Measurements from ENCODE around the gene TRAPPC3.
A peak's percentile ranks its signal among the peaks of the same experiment; 100 is the strongest.

Gene TRAPPC3

DNA sequence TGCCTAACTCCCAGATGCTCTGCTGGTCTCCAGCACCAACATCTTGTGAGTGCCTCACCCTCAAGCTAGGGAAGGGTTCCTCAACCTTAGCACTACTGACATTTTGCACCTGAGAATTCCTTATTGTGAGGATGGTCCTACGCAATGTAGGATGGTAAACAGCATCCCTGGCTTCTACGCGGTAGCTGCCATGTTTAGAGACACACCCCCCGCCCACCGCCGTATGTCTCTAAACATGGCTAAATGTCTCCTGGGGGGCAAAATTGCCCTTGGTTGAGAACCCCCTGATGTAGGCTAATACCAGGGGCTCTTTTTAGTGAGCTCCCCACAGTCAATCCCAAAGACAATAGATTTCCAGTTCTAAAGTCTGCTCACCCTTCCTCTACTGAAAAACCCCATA lies 4.2 kb upstream of the TRAPPC3 start:
- Histone ChIP-seq H3K4me1 (ENCODE audit: insufficient read depth, low read length, poor library complexity, severe bottlenecking) (peaks cover 46% of the 10 kb centered on the region), H3K36me3 (ENCODE audit: insufficient read depth, low read length) (no peaks in the 10 kb centered on the region), H3K9ac (ENCODE audit: low read depth, low read length, poor library complexity, severe bottlenecking) (no peak overlapping the region), H2AFZ (ENCODE audit: low read length) (no peak overlapping the region), H3K9me2 (replicated peaks; ENCODE audit: low read depth, low read length) (no peaks in the 10 kb centered on the region), H3K4me2 (ENCODE audit: low read depth, low read length, poor library complexity, severe bottlenecking) (no peak overlapping the region), H3F3A (ENCODE audit: low read depth) (peaks cover 4% of the 10 kb centered on the region; the same call in 1 of the 2 replicates), H3K27me3 (ENCODE audit: insufficient read depth, low read length, poor library complexity, severe bottlenecking) (peaks cover 4% of the 10 kb centered on the region), H3K4me3 (ENCODE audit: low read length, poor library complexity, severe bottlenecking) (no peak overlapping the region), H4K20me1 (ENCODE audit: insufficient read depth, low read length, poor library complexity, severe bottlenecking) (peaks cover 16% of the 10 kb centered on the region), H3K9me3 (ENCODE audit: insufficient read depth, low read depth, low read length) (no peaks in the 10 kb centered on the region), H3K79me2 (ENCODE audit: insufficient read depth, low read length) (peaks cover 38% of the 10 kb centered on the region)
- TF ChIP-seq EZH2phosphoT487 (IDR thresholded peaks at IDR 0.05; ENCODE audit: borderline replicate concordance), result no peak

DNA sequence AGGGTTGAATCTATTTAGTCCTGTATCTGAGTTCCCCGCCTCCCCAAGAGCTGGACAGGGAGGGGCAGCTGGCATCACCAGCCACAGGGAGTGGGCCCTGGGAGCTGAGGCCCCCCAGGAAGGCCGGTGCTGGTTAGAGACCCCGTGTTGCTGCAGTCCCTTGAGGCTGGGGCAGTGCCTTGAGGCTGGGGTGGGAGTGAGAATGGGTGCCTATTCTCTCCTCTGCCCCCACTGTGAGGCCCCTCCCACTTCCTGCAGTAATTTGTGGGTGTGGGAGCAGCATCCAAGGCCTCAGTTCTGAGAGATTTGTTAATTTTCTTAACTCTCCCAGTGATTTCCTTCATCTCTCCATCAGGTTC lies 2.5 kb upstream of the TRAPPC3 start:
- H3K27me3 ChIP-seq (ENCODE audit: insufficient read depth, low read length, poor library complexity, severe bottlenecking), result peaks cover 4% of the 10 kb centered on the region
- H3F3A ChIP-seq (ENCODE audit: low read depth), result peaks cover 4% of the 10 kb centered on the region; the same call in 1 of the 2 replicates
- no peak for TF ChIP-seq EZH2phosphoT487 (IDR thresholded peaks at IDR 0.05; ENCODE audit: borderline replicate concordance)
- TF ChIP-seq, protein P1, sequence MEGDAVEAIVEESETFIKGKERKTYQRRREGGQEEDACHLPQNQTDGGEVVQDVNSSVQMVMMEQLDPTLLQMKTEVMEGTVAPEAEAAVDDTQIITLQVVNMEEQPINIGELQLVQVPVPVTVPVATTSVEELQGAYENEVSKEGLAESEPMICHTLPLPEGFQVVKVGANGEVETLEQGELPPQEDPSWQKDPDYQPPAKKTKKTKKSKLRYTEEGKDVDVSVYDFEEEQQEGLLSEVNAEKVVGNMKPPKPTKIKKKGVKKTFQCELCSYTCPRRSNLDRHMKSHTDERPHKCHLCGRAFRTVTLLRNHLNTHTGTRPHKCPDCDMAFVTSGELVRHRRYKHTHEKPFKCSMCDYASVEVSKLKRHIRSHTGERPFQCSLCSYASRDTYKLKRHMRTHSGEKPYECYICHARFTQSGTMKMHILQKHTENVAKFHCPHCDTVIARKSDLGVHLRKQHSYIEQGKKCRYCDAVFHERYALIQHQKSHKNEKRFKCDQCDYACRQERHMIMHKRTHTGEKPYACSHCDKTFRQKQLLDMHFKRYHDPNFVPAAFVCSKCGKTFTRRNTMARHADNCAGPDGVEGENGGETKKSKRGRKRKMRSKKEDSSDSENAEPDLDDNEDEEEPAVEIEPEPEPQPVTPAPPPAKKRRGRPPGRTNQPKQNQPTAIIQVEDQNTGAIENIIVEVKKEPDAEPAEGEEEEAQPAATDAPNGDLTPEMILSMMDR (conservative IDR thresholded peaks at IDR 0.05; ENCODE audit: low read length), result no peak
- peak overlapping the region; percentile 68; the same call in 1 of the 2 replicates for H2AFZ ChIP-seq (ENCODE audit: low read length)
- peaks cover 42% of the 10 kb centered on the region for H3K4me1 ChIP-seq (ENCODE audit: insufficient read depth, low read length, poor library complexity, severe bottlenecking)
- no peaks in the 10 kb centered on the region for H3K9me2 ChIP-seq (replicated peaks; ENCODE audit: low read depth, low read length)
- H3K4me3 ChIP-seq (ENCODE audit: low read length, poor library complexity, severe bottlenecking), result peak overlapping the region; percentile 64
- H3K9ac ChIP-seq (ENCODE audit: low read depth, low read length, poor library complexity, severe bottlenecking), result peak overlapping the region; percentile 44
- H3K79me2 ChIP-seq (ENCODE audit: insufficient read depth, low read length), result peaks cover 33% of the 10 kb centered on the region
- peak overlapping the region; percentile 74 for H3K4me2 ChIP-seq (ENCODE audit: low read depth, low read length, poor library complexity, severe bottlenecking)
- H3K36me3 ChIP-seq (ENCODE audit: insufficient read depth, low read length), result no peaks in the 10 kb centered on the region
- H4K20me1 ChIP-seq (ENCODE audit: insufficient read depth, low read length, poor library complexity, severe bottlenecking), result no peaks in the 10 kb centered on the region
- H3K9me3 ChIP-seq (ENCODE audit: insufficient read depth, low read depth, low read length), result no peaks in the 10 kb centered on the region

DNA sequence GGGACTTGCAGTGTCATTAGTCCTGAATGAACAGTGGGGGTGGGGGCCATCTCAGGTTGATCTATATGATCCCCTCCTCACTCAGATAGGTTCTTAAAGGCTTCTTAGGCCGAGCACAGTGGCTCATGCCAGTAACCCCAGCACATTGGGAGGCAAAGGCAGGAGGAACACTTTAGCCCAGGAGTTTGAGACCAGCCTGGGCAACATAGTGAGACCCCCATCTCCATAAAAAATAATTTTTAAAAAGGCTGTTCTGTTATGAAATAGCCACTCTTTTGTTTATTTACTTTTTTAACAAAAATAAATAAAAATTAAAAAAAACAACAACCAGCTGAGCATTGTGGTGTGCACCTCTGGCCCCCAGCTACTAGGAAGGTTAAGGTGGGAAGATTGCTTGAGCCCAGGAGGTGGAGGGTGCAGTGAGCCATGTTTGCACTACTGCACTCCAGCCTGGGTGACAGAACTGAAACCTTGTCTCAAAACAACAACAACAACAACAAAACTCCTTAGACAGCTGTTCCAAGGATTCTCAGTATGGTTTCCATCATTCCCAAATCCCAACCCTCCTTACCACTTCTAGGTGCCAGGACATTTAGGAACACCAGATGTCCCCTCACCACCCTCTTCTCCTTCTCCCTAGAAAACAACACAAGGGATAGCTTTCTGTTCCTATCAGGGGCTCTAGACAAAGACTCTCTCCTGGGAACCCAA lies 2.0 kb upstream of the TRAPPC3 start:
- no peaks in the 10 kb centered on the region for H3K36me3 ChIP-seq (ENCODE audit: insufficient read depth, low read length)
- H3K4me1 ChIP-seq (ENCODE audit: insufficient read depth, low read length, poor library complexity, severe bottlenecking), result peaks cover 42% of the 10 kb centered on the region
- peak overlapping the region; percentile 68 for H2AFZ ChIP-seq (ENCODE audit: low read length)
- H4K20me1 ChIP-seq (ENCODE audit: insufficient read depth, low read length, poor library complexity, severe bottlenecking), result no peaks in the 10 kb centered on the region
- TF ChIP-seq, protein P1 (conservative IDR thresholded peaks at IDR 0.05; ENCODE audit: low read length), result no peak
- no peak for TF ChIP-seq EZH2phosphoT487 (IDR thresholded peaks at IDR 0.05; ENCODE audit: borderline replicate concordance)
- H3K9ac ChIP-seq (ENCODE audit: low read depth, low read length, poor library complexity, severe bottlenecking), result peak overlapping the region; percentile 44
- H3K9me2 ChIP-seq (replicated peaks; ENCODE audit: low read depth, low read length), result no peaks in the 10 kb centered on the region
- peaks cover 2% of the 10 kb centered on the region for H3K27me3 ChIP-seq (ENCODE audit: insufficient read depth, low read length, poor library complexity, severe bottlenecking)
- peak overlapping the region; percentile 64 for H3K4me3 ChIP-seq (ENCODE audit: low read length, poor library complexity, severe bottlenecking)
- peaks cover 4% of the 10 kb centered on the region; the same call in 1 of the 2 replicates for H3F3A ChIP-seq (ENCODE audit: low read depth)
- peak overlapping the region; percentile 74 for H3K4me2 ChIP-seq (ENCODE audit: low read depth, low read length, poor library complexity, severe bottlenecking)
- no peaks in the 10 kb centered on the region for H3K9me3 ChIP-seq (ENCODE audit: insufficient read depth, low read depth, low read length)
- peaks cover 28% of the 10 kb centered on the region for H3K79me2 ChIP-seq (ENCODE audit: insufficient read depth, low read length)

Measured in Loucy (cell line).